MM.1S (cell line): ENCODE measurements around the gene ATP2A2.

Experiments
- CTCF ChIP-seq: fragments of 300-600 bp; sonication (generic); IDR thresholded peaks from 2 replicates; pipeline ENCODE4 v1.5.1; 2016; ENCODE audit warnings: antibody characterized with exemption, low read length, mixed read lengths
- EZH2 ChIP-seq: fragments of 300-600 bp; sonication (generic); optimal IDR thresholded peaks from 2 replicates; pipeline ENCODE3; 2017; ENCODE audit warnings: low read depth, mild to moderate bottlenecking, antibody characterized with exemption, low read length, mixed read lengths
- EZH2phosphoT487 ChIP-seq: fragments of 300-600 bp; sonication (generic); IDR thresholded peaks from 2 replicates; pipeline ENCODE4 v1.6.1; 2018; ENCODE audit warnings: antibody characterized with exemption, low read length

GRCh38 chr12:110367181-110367864 is 86.3 kb downstream of the ATP2A2 start:
- TF ChIP-seq CTCF (no peak), EZH2 (no peak), EZH2phosphoT487 (no peak)
